ENCODE results near the gene PSMB5. TPM values are rescaled to one million over a fixed set of nuclear protein-coding genes. Genes with fewer than 3 reads are reported as not detected.

Gene PSMB5
- total RNA-seq, 4 donors from 2014 or later, result 90.2 to 154 (median 113) TPM

GRCh38 chr14:23076785-23077408, 42.2 kb upstream of the PSMB5 start:
- Histone ChIP-seq H3K36me3 (peaks cover 0 to 94% (median 24%) of the 10 kb centered on the region in 3 donors), H3K9me3 (no peaks in the 10 kb centered on the region), H3K4me3 (no peak overlapping the region), H3K27me3 (no peaks in the 10 kb centered on the region), H3K4me1 (peaks cover 0 to 44% (median 8%) of the 10 kb centered on the region in 4 donors), H3K27ac (peak overlapping the region in 3 of 4 donors; percentile 1 to 87 (median 79))
- WGBS, 2 donors, result 56 to 57% methylated on average over 5 of the region's 5 CpGs
- TF ChIP-seq CTCF (IDR thresholded peaks at IDR 0.05) (peak; percentile 39 to 60 (median 53)), EP300 (IDR thresholded peaks at IDR 0.05) (no peak)
- peak in 1 of 2 donors; percentile 39 for DNase-seq (ENCODE audit: low spot score in 2 of 2)

GRCh38 chr14:23074906-23075305, 40.2 kb upstream of the PSMB5 start:
- WGBS, 2 donors, result 88 to 93% methylated on average over 1 of the region's 1 CpG
- Histone ChIP-seq H3K36me3 (peaks cover 0 to 74% (median 15%) of the 10 kb centered on the region in 3 donors), H3K27me3 (no peaks in the 10 kb centered on the region), H3K4me3 (no peak overlapping the region), H3K4me1 (peaks cover 0 to 60% (median 21%) of the 10 kb centered on the region in 4 donors), H3K27ac (no peak overlapping the region), H3K9me3 (no peaks in the 10 kb centered on the region)
- DNase-seq (ENCODE audit: low spot score in 2 of 2), result no peak
- TF ChIP-seq EP300 (IDR thresholded peaks at IDR 0.05), result no peak
- TF ChIP-seq CTCF (IDR thresholded peaks at IDR 0.05), result no peak
- no peak for TF ChIP-seq POLR2A (IDR thresholded peaks at IDR 0.05)

- no peak for TF ChIP-seq POLR2A (IDR thresholded peaks at IDR 0.05)
- TF ChIP-seq CTCF (IDR thresholded peaks at IDR 0.05), result no peak
- TF ChIP-seq EP300 (IDR thresholded peaks at IDR 0.05), result no peak
- no peak for DNase-seq (ENCODE audit: low spot score in 2 of 2)
- no peaks in the 10 kb centered on the region for H3K9me3 ChIP-seq
- H3K4me3 ChIP-seq, result peak overlapping the region in 3 of 4 donors; percentile 52 to 68 (median 67)
- no peaks in the 10 kb centered on the region for H3K27me3 ChIP-seq
- peaks cover 0 to 52% (median 22%) of the 10 kb centered on the region in 4 donors for H3K4me1 ChIP-seq
- WGBS, 2 donors, result 36 to 43% methylated on average over 5 of the region's 5 CpGs
- H3K27ac ChIP-seq, result peak overlapping the region; percentile 69 to 91 (median 80)
- peaks cover 0 to 67% (median 16%) of the 10 kb centered on the region in 3 donors for H3K36me3 ChIP-seq
Observed at GRCh38 chr14:23071921-23072539, 37.3 kb upstream of the PSMB5 start.

- Histone ChIP-seq H3K36me3 (peaks cover 0 to 67% (median 17%) of the 10 kb centered on the region in 3 donors), H3K27ac (peak overlapping the region; percentile 69 to 91 (median 80)), H3K4me3 (peak overlapping the region; percentile 41 to 68 (median 60)), H3K4me1 (peaks cover 0 to 46% (median 22%) of the 10 kb centered on the region in 4 donors), H3K9me3 (no peaks in the 10 kb centered on the region), H3K27me3 (no peaks in the 10 kb centered on the region)
- TF ChIP-seq EP300 (IDR thresholded peaks at IDR 0.05), result peak in 1 of 2 donors; percentile 83
- peak in 1 of 2 donors; percentile 51 for TF ChIP-seq POLR2A (IDR thresholded peaks at IDR 0.05)
- peak in 1 of 5 experiments; percentile 10 for TF ChIP-seq CTCF (IDR thresholded peaks at IDR 0.05)
- DNase-seq (ENCODE audit: low spot score in 2 of 2), result peak; percentile 65 to 80
- 1% methylated on average over 14 of the region's 14 CpGs for WGBS, 2 donors
Observed at GRCh38 chr14:23071244-23071920, 36.7 kb upstream of the PSMB5 start.
